Measurements from ENCODE around the gene EMC8. TPM values are rescaled to one million over a fixed set of nuclear protein-coding genes. Genes with fewer than 3 reads are reported as not detected.

EMC8 gene
- total RNA-seq (2021) (53.1 and 62.7 TPM in 2 replicates), Bru-seq, nascent RNA (percentile 78 among the genes with signal in this experiment), BruChase-seq, experiment 1, labeled RNA remaining after a 2-hour chase (percentile 76 among the genes with signal in this experiment), BruChase-seq, experiment 2, labeled RNA remaining after a 6-hour chase (percentile 78 among the genes with signal in this experiment)
- long read RNA-seq, transcript EMC8-202 (4 exons, 1,935 nt) = minor isoform, 8 of 137 reads
- long read RNA-seq, transcript EMC8-201 (5 exons, 1,962 nt) = major isoform, 119 of 137 reads
- long read RNA-seq, partial matches to known transcripts = 1 of 137 reads
- long read RNA-seq, other reads (novel, unspliced or antisense) = 5 of 137 reads

DNA sequence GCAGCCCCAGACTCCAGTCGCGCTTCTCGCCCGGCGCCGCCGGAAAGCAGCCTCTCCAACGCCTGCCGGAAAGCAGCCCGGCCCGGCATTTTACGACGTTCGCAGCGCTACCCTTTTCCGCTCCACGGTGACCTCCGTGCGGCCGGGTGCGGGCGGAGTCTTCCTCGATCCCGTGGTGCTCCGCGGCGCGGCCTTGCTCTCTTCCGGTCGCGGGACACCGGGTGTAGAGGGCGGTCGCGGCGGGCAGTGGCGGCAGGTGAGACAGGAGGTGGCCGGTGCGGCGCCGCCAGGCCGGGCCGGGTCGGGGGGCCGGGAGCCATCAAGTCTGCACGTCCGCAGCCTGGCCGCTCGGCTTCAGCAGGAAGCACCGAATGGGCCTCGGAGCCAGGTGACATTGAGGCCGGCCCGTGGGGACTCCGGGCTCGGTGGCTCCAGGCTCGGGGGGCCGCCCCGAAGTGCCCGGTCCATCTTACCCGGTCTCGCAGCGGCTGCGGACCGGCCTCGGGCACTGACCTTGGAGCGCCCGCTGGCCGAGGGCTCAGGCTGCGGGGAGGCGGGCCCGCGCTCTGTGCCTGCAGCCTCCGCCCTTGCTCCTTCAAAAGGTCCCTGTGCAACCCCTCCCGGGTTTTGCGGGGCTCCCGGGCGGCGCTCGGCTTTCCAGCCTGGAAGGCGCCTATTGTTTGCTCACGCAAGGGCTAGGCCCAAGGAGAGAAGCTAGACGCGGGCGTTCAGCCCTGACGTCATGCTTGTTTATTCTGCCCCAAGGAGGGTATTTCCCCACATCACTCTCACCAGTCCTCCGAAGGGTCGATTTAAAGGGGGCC lies at the start of gene EMC8, which contains the start of gene COX4I1:
EMC8 (minus strand) TSS at position 48 of the 824 bp plus-strand sequence. CDS start 249 bp downstream, outside the sequence.
COX4I1 (plus strand) TSS at position 199 of the 824 bp plus-strand sequence. CDS start 1,511 bp downstream, outside the sequence.
- intact Hi-C loops (cut with micrococcal nuclease; ENCODE audit: unreplicated experiment) = no loop called here
- ChIA-PET CTCF (no interaction called here), POLR2A (ENCODE audit: low non-redundant PET) (interaction anchor here (0.7 kb wide), 1 partner anchor 110 kb away, joined by 4 read pairs; no protein-coding TSS in a partner anchor)
- Histone ChIP-seq H3K4me1 (ENCODE audit: insufficient read depth, low read length, poor library complexity, severe bottlenecking) (peaks cover 9% of the 10 kb centered on the region), H3K9me3 (ENCODE audit: low read depth, low read length, poor library complexity, severe bottlenecking) (no peaks in the 10 kb centered on the region), H3K36me3 (ENCODE audit: insufficient read depth, low read length, poor library complexity, severe bottlenecking) (peaks cover 50% of the 10 kb centered on the region), H3K4me3 (ENCODE audit: low read depth, low read length, poor library complexity, severe bottlenecking) (peak within 1 kb of the TSS; percentile 100), H3K27ac (ENCODE audit: low read depth, low read length, poor library complexity, severe bottlenecking) (peak within 1 kb of the TSS; percentile 96), H3K27me3 (replicated peaks; ENCODE audit: insufficient read depth, low read depth, low read length, poor library complexity) (no peaks in the 10 kb centered on the region)
- no TSS peak for BruUV-seq (replicated peaks)
- no peak for TF ChIP-seq EZH2 (IDR thresholded peaks at IDR 0.05; ENCODE audit: borderline replicate concordance, low read depth, low read length, poor library complexity, severe bottlenecking)
- TF ChIP-seq, protein P1, sequence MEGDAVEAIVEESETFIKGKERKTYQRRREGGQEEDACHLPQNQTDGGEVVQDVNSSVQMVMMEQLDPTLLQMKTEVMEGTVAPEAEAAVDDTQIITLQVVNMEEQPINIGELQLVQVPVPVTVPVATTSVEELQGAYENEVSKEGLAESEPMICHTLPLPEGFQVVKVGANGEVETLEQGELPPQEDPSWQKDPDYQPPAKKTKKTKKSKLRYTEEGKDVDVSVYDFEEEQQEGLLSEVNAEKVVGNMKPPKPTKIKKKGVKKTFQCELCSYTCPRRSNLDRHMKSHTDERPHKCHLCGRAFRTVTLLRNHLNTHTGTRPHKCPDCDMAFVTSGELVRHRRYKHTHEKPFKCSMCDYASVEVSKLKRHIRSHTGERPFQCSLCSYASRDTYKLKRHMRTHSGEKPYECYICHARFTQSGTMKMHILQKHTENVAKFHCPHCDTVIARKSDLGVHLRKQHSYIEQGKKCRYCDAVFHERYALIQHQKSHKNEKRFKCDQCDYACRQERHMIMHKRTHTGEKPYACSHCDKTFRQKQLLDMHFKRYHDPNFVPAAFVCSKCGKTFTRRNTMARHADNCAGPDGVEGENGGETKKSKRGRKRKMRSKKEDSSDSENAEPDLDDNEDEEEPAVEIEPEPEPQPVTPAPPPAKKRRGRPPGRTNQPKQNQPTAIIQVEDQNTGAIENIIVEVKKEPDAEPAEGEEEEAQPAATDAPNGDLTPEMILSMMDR (conservative IDR thresholded peaks at IDR 0.05; ENCODE audit: low read depth, low read length) = no peak
- peak; percentile 95 for DNase-seq (ENCODE audit: low spot score)

DNA sequence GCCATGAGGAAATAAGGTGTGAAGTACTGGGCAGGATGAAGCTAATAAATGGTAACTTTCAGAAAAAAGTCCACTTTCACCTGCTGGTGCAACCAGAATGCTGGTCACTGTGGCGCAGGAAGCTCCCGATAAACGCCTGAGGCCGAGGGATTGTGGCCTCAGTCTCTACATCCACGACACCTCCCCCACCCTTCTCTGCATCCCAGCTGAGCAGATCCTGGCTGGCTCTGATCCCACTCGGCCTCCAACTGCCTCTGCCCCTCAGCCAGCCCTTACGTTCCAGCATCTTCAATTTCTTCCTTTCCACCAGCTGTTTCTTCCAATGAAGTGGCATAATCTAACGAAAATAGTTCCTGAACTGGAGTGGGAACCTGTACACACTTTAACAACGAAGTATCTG lies 49.6 kb upstream of the EMC8 start:
- Histone ChIP-seq H3K36me3 (ENCODE audit: insufficient read depth, low read length, poor library complexity, severe bottlenecking) (no peaks in the 10 kb centered on the region), H3K27ac (ENCODE audit: low read depth, low read length, poor library complexity, severe bottlenecking) (no peak overlapping the region), H3K4me1 (ENCODE audit: insufficient read depth, low read length, poor library complexity, severe bottlenecking) (no peaks in the 10 kb centered on the region), H3K27me3 (replicated peaks; ENCODE audit: insufficient read depth, low read depth, low read length, poor library complexity) (peaks cover 52% of the 10 kb centered on the region), H3K9me3 (ENCODE audit: low read depth, low read length, poor library complexity, severe bottlenecking) (no peaks in the 10 kb centered on the region), H3K4me3 (ENCODE audit: low read depth, low read length, poor library complexity, severe bottlenecking) (no peak overlapping the region)
- POLR2A ChIA-PET (ENCODE audit: low non-redundant PET) = no interaction called here
- CTCF ChIA-PET = interaction anchor here (0.6 kb wide), 1 partner anchor 29 kb away, joined by 3 read pairs; no protein-coding TSS in a partner anchor
- intact Hi-C loops (cut with micrococcal nuclease; ENCODE audit: unreplicated experiment) = no loop called here
- no peak for DNase-seq (ENCODE audit: low spot score)
- no TSS peak for BruUV-seq (replicated peaks)
- TF ChIP-seq EZH2 (IDR thresholded peaks at IDR 0.05; ENCODE audit: borderline replicate concordance, low read depth, low read length, poor library complexity, severe bottlenecking) = no peak
- TF ChIP-seq, protein P1 (conservative IDR thresholded peaks at IDR 0.05; ENCODE audit: low read depth, low read length) = no peak

DNA sequence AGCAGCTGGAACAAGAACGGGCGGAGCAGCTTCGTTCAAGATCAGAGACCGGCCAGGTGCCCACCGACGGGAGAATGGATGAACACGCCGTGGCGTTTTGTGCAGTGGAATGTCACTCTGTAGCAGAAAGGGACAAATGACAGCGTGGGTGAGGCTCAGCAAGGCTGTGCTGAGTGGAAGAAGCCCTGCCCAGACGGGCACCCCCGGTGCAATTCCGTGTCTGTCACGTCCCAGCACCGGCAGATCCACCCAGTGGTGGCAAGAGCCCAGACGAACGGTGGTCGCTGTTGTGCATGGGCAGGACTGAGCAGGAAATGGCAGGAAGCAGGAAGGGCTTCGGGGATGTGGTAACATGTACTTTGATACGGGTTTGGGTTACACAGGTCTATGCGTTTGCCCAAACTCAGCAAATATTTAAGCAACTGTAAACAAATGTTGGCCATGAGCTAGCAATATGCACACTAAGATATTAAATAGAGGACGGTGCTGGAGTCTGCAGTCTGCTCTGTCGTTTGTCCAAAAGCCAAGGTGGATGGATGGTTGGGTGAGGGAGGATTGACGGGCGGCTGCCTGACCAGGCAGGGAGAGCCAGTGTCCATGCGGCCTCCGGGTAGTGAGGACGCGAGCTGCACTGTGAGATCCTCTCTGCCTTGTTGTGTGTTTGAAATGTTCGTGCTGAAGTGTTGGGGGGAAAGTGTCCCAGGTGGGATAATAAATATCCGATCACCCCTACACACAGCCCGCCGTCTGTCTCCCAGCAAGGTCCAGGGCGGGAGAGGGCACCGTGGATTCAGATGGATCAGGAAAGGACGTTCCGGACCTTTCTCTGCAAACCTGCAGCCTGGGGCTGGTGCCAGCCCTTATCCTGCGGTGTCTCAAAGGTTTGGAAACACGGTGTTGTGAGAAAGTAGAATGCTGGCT lies 48.6 kb upstream of the EMC8 start:
- TF ChIP-seq, protein P1 (conservative IDR thresholded peaks at IDR 0.05; ENCODE audit: low read depth, low read length) = no peak
- POLR2A ChIA-PET (ENCODE audit: low non-redundant PET) = no interaction called here
- Histone ChIP-seq H3K9me3 (ENCODE audit: low read depth, low read length, poor library complexity, severe bottlenecking) (no peaks in the 10 kb centered on the region), H3K27ac (ENCODE audit: low read depth, low read length, poor library complexity, severe bottlenecking) (no peak overlapping the region), H3K4me3 (ENCODE audit: low read depth, low read length, poor library complexity, severe bottlenecking) (no peak overlapping the region), H3K36me3 (ENCODE audit: insufficient read depth, low read length, poor library complexity, severe bottlenecking) (no peaks in the 10 kb centered on the region), H3K27me3 (replicated peaks; ENCODE audit: insufficient read depth, low read depth, low read length, poor library complexity) (peaks cover 54% of the 10 kb centered on the region), H3K4me1 (ENCODE audit: insufficient read depth, low read length, poor library complexity, severe bottlenecking) (no peaks in the 10 kb centered on the region)
- DNase-seq (ENCODE audit: low spot score) = no peak
- CTCF ChIA-PET = no interaction called here
- intact Hi-C loops (cut with micrococcal nuclease; ENCODE audit: unreplicated experiment) = no loop called here
- BruUV-seq (replicated peaks) = no TSS peak
